AG04450 (cell line): ENCODE measurements around the gene OTUD7B. TPM values are rescaled to one million over a fixed set of nuclear protein-coding genes. Genes with fewer than 3 reads are reported as not detected.

ENCODE experiments used
- CTCF ChIA-PET: fragments of 300-600, 350-600 bp; formaldehyde crosslinking; extraction: SDS; loops from one replicate; lab custom pipeline; 2022; ENCODE audit warnings: antibody characterized with exemption, inconsistent platforms; lab: Charles Lee
- POLR2A ChIA-PET: fragments of 350-600 bp; formaldehyde crosslinking; extraction: SDS; loops from one replicate; lab custom pipeline; 2021; ENCODE audit warnings: antibody characterized with exemption, inconsistent platforms; lab: Yijun Ruan, JAX
- DNase-seq: peaks from one replicate; pipeline ENCODE4 v3.0.0-alpha.2; 2011; ENCODE audit warnings: low read depth, low spot score
- H3K27ac ChIP-seq: one replicate; pipeline ENCODE4 v1.5.1; 2012; ENCODE audit warnings: low read depth, low read length, control low read depth
- H3K27me3 ChIP-seq: one replicate; pipeline ENCODE4 v1.6.0; 2012; ENCODE audit warnings: low read length; ENCODE audit not compliant: control insufficient read depth, insufficient read depth
- H3K4me3 ChIP-seq: 2 replicates; pipeline ENCODE4 v1.5.1; 2011; ENCODE audit warnings: mild to moderate bottlenecking, low read depth, low read length, control low read depth
- H3K9me3 ChIP-seq: 2 replicates; pipeline ENCODE4 v1.5.1; 2012; ENCODE audit warnings: low read length; ENCODE audit not compliant: control insufficient read depth, insufficient read depth
- CTCF ChIP-seq: IDR thresholded peaks from 2 replicates; pipeline ENCODE4 v1.5.1; 2011; ENCODE audit warnings: low read depth, low read length, control low read depth, inconsistent platforms
- polyA plus RNA-seq: library from polyadenylated mRNA; depleted of rRNA; stranded (reverse); fragments of >200 nt; gene quantifications from 2 replicates; pipeline ENCODE4 v1.2.3, GENCODE V29; 2011

OTUD7B gene
- polyA plus RNA-seq, 1 experiment, result 10.7 TPM

- ChIA-PET CTCF (interaction anchor here (0.6 to 2.7 kb wide), 16 partner anchors 9 to 182 kb away, joined by 3 to 59 read pairs (median 4); partner anchors contain the start of gene OTUD7B), POLR2A (interaction anchor here (0.6 to 1.4 kb wide), 2 partner anchors 77 to 163 kb away, joined by 3 to 6 read pairs; a partner anchor contains a TSS)
- TF ChIP-seq CTCF, result no peak
- Histone ChIP-seq H3K27ac (no peak overlapping the region), H3K9me3 (no peaks in the 10 kb centered on the region), H3K27me3 (no peaks in the 10 kb centered on the region), H3K4me3 (no peak overlapping the region)
- DNase-seq, result no peak
Observed at GRCh38 chr1:150051089-150051373, 40.5 kb upstream of the OTUD7B start.

GRCh38 chr1:150049926-150050325 lies 39.4 kb upstream of the OTUD7B start:
- Histone ChIP-seq H3K9me3 (no peaks in the 10 kb centered on the region), H3K27ac (no peak overlapping the region), H3K4me3 (no peak overlapping the region), H3K27me3 (no peaks in the 10 kb centered on the region)
- CTCF ChIA-PET, result interaction anchor here (0.6 to 2.7 kb wide), 15 partner anchors 10 to 182 kb away, joined by 3 to 59 read pairs (median 6); partner anchors contain the start of gene OTUD7B
- POLR2A ChIA-PET, result interaction anchor here (0.7 to 1.4 kb wide), 4 partner anchors 39 to 162 kb away, joined by 3 to 10 read pairs (median 4); a partner anchor contains a TSS
- TF ChIP-seq CTCF, result no peak
- DNase-seq, result no peak

DNA sequence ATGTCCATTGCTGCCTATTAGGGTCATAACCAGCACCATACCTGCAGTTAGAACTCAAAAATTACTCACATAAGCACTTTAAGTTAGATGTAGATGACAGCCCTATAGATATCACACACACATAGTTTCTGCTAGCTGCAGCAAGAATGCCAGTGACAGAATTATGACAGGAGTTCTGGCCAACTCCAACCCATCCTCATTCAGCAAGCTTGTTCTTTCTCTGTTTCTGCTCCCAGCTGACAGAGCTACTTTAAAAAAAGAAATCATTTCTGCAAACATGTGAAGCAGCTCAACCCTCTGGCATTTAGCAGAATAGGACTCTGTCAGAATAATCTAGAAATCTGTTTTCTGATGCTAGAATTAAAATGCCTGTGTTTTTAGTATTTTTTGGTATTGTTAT lies 23.8 kb upstream of the OTUD7B start:
- Histone ChIP-seq H3K27ac (no peak overlapping the region), H3K4me3 (no peak overlapping the region), H3K27me3 (no peaks in the 10 kb centered on the region), H3K9me3 (no peaks in the 10 kb centered on the region)
- POLR2A ChIA-PET, result no interaction called here
- CTCF ChIA-PET, result no interaction called here
- TF ChIP-seq CTCF, result no peak
- DNase-seq, result no peak

DNA sequence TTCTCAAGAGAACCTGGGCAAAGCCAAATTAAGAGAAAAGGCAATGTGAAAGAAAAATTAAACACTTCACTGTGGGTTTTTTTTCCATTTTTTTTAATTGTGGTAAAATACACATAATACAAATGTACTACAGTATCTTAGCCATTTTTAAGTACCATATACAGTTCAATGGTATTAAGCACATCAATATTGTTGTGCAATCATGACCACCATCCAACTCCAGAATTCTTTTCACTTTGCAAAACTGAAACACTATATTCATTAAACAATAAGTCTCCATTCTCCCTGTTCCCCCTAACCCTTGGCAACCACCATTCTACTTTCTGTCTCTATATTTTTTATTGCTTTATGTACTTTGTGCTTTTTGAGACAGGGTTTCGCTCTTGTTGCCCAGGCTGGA lies 17.8 kb upstream of the OTUD7B start:
- no peaks in the 10 kb centered on the region for H3K27me3 ChIP-seq
- no peak for TF ChIP-seq CTCF
- no peak overlapping the region for H3K4me3 ChIP-seq
- POLR2A ChIA-PET, result no interaction called here
- no peak for DNase-seq
- H3K27ac ChIP-seq, result no peak overlapping the region
- H3K9me3 ChIP-seq, result no peaks in the 10 kb centered on the region
- CTCF ChIA-PET, result interaction anchor here (0.7 kb wide), 1 partner anchor 22 kb away, joined by 3 read pairs; no protein-coding TSS in a partner anchor

- POLR2A ChIA-PET, result no interaction called here
- Histone ChIP-seq H3K27ac (no peak overlapping the region), H3K4me3 (no peak overlapping the region), H3K9me3 (no peaks in the 10 kb centered on the region), H3K27me3 (no peaks in the 10 kb centered on the region)
- no peak for TF ChIP-seq CTCF
- no peak for DNase-seq
- CTCF ChIA-PET, result no interaction called here
Observed at GRCh38 chr1:150024156-150024555, 13.6 kb upstream of the OTUD7B start.
